ENCODE measurements around the gene CDK15. TPM values are rescaled to one million over a fixed set of nuclear protein-coding genes. Genes with fewer than 3 reads are reported as not detected.
"Not testable (repeated sequence)": the region's sequence is repeated elsewhere in the genome, so short reads cannot be mapped to it uniquely, and the experiment has no call there.

CDK15 gene
- total and polyA plus RNA-seq, 3 experiments from 2014 or later: not detected

DNA sequence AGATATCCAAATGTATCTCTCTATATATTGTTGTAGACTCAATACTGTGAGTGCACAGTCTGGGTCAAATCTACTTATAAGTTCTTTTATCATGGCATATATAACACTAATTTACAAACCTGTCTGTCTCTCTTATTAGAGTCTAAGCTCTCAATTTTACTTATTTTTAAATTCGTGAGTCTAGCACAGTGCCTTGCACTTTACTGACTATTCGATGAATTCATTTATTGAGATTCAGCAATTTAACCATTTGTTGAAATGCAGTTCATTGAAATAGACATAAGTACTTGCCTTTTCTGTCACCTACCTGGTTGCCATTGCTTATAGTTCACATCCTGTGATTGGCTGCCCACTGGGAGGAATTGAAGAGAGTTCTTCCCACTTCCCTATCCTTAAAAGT is 15.3 kb upstream of the CDK15 start:
- POLR2A ChIA-PET: no interaction called here
- H3K4me3 ChIP-seq (ENCODE audit: low read length): no peak overlapping the region
- Mint-ChIP-seq H3K27me3 (peaks cover 12 to 15% of the 10 kb centered on the region in 2 donors), H3K27ac (no peak overlapping the region), H3K4me1 (no peaks in the 10 kb centered on the region), H3K4me3 (no peak overlapping the region), H3K36me3 (no peaks in the 10 kb centered on the region), H3K9me3 (no peaks in the 10 kb centered on the region)
- no peak for DNase-seq
- H3K36me3 ChIP-seq (ENCODE audit: insufficient read depth, low read length): no peaks in the 10 kb centered on the region
- no peaks in the 10 kb centered on the region for H3K27me3 ChIP-seq (ENCODE audit: insufficient read depth, low read length, poor library complexity, severe bottlenecking)
- H3K9me3 ChIP-seq (ENCODE audit: low read length): no peaks in the 10 kb centered on the region
- no peak overlapping the region for H3K27ac ChIP-seq (ENCODE audit: low read depth, low read length)
- CTCF ChIA-PET: no interaction called here
- H3K4me1 ChIP-seq (ENCODE audit: insufficient read depth, low read length): no peaks in the 10 kb centered on the region

GRCh38 chr2:201793631-201794030 is 12.7 kb upstream of the CDK15 start:
- Histone ChIP-seq H3K27ac (ENCODE audit: low read depth, low read length) (no peak overlapping the region), H3K4me3 (ENCODE audit: low read length) (no peak overlapping the region), H3K9me3 (ENCODE audit: low read length) (no peaks in the 10 kb centered on the region), H3K36me3 (ENCODE audit: insufficient read depth, low read length) (no peaks in the 10 kb centered on the region), H3K27me3 (ENCODE audit: insufficient read depth, low read length, poor library complexity, severe bottlenecking) (no peaks in the 10 kb centered on the region), H3K4me1 (ENCODE audit: insufficient read depth, low read length) (no peaks in the 10 kb centered on the region)
- no peaks in the 10 kb centered on the region for H3K36me3 Mint-ChIP-seq
- H3K4me1 Mint-ChIP-seq: no peaks in the 10 kb centered on the region
- ChIA-PET POLR2A (no interaction called here), CTCF (no interaction called here)
- H3K27me3 Mint-ChIP-seq: peaks cover 19 to 20% of the 10 kb centered on the region in 2 donors
- no peaks in the 10 kb centered on the region for H3K9me3 Mint-ChIP-seq
- no peak overlapping the region for H3K27ac Mint-ChIP-seq
- H3K4me3 Mint-ChIP-seq: no peak overlapping the region
- DNase-seq: no peak

DNA sequence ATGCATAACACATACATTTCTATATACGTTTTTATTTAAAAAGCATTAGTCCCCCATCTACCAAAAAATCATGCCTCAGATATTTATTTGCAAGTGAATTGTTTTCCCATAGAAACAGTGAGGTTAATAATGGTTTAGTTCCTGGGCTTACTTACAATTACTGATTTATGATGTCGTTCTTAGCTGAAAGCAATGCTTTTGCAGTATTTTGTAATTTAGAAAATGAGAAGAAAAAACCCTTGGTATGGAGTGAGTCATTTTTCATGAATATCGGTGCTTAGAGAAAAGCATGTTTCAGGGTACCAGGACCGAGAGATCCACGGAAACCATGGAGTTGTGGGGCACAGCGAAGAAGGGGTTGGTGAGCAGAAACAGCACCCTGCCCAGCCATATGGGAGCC is 12.0 kb upstream of the CDK15 start:
- no peaks in the 10 kb centered on the region for H3K36me3 ChIP-seq (ENCODE audit: insufficient read depth, low read length)
- CTCF ChIA-PET: no interaction called here
- Mint-ChIP-seq H3K27me3 (peaks cover 20% of the 10 kb centered on the region in 2 donors), H3K27ac (no peak overlapping the region), H3K36me3 (no peaks in the 10 kb centered on the region), H3K4me3 (no peak overlapping the region), H3K9me3 (no peaks in the 10 kb centered on the region), H3K4me1 (no peaks in the 10 kb centered on the region)
- DNase-seq: no peak
- H3K9me3 ChIP-seq (ENCODE audit: low read length): no peaks in the 10 kb centered on the region
- no peak overlapping the region for H3K4me3 ChIP-seq (ENCODE audit: low read length)
- H3K27me3 ChIP-seq (ENCODE audit: insufficient read depth, low read length, poor library complexity, severe bottlenecking): no peaks in the 10 kb centered on the region
- POLR2A ChIA-PET: no interaction called here
- H3K4me1 ChIP-seq (ENCODE audit: insufficient read depth, low read length): no peaks in the 10 kb centered on the region
- no peak overlapping the region for H3K27ac ChIP-seq (ENCODE audit: low read depth, low read length)

DNA sequence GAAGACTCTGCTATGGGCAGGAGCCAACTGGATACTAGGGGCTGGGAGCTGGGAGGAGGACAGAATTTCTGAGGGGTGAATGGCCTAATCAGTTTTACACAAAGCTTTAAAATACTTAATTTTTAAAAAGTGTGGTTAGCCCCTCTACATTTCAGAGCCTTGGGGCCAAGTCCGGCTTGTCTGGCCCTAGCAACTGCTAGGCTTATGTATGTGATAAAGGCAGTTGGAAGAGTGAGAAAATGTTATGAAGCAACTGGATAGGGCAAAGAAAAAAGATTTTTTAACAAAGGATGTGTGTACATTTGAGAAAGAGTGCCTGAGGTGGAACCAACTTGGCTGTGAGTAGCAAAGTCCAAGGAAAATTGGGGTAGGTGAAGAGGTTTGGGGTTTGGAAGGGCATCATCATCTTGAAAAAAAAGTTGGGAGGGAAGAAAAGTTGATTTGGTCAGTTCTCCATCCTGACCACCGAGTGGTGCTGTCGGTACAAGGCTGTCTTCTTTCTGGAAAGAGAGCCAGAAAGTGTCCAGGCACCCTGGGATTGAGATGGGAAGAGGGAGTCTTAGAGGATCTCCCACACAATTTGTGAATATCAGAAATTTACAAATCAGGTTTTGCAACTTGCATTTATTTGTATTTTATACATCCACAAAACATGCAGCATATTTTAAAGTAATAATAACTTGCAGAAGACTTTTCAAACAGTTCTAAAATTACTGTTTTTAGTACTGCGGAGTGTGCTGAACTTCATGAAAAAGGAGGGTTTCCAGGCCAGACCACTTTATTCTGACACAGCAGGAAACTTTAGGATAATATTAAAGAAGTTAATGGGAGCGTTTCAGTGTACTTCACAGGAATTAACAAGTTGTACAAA is 10.5 kb upstream of the CDK15 start:
- DNase-seq: no peak

GRCh38 chr2:201796478-201796865 is 9.9 kb upstream of the CDK15 start:
- H3K4me1 ChIP-seq (ENCODE audit: insufficient read depth, low read length): no peaks in the 10 kb centered on the region
- no peaks in the 10 kb centered on the region for H3K27me3 ChIP-seq (ENCODE audit: insufficient read depth, low read length, poor library complexity, severe bottlenecking)
- Mint-ChIP-seq H3K36me3 (no peaks in the 10 kb centered on the region), H3K27me3 (peaks cover 23 to 27% of the 10 kb centered on the region in 2 donors), H3K4me1 (no peaks in the 10 kb centered on the region), H3K27ac (no peak overlapping the region), H3K9me3 (no peaks in the 10 kb centered on the region), H3K4me3 (no peak overlapping the region)
- POLR2A ChIA-PET: no interaction called here
- H3K27ac ChIP-seq (ENCODE audit: low read depth, low read length): no peak overlapping the region
- CTCF ChIA-PET: no interaction called here
- no peak for DNase-seq
- H3K9me3 ChIP-seq (ENCODE audit: low read length): no peaks in the 10 kb centered on the region
- no peak overlapping the region for H3K4me3 ChIP-seq (ENCODE audit: low read length)
- H3K36me3 ChIP-seq (ENCODE audit: insufficient read depth, low read length): no peaks in the 10 kb centered on the region

More for the DNA sequence above, 10.5 kb upstream of the CDK15 start:
- Mint-ChIP-seq H3K9me3 (no peaks in the 10 kb centered on the region), H3K27ac (no peak overlapping the region), H3K27me3 (peaks cover 23 to 24% of the 10 kb centered on the region in 2 donors), H3K4me3 (no peak overlapping the region), H3K4me1 (no peaks in the 10 kb centered on the region), H3K36me3 (no peaks in the 10 kb centered on the region)
- no peaks in the 10 kb centered on the region for H3K36me3 ChIP-seq (ENCODE audit: insufficient read depth, low read length)
- POLR2A ChIA-PET: no interaction called here
- H3K27me3 ChIP-seq (ENCODE audit: insufficient read depth, low read length, poor library complexity, severe bottlenecking): no peaks in the 10 kb centered on the region
- H3K27ac ChIP-seq (ENCODE audit: low read depth, low read length): no peak overlapping the region
- H3K9me3 ChIP-seq (ENCODE audit: low read length): no peaks in the 10 kb centered on the region
- H3K4me3 ChIP-seq (ENCODE audit: low read length): no peak overlapping the region
- H3K4me1 ChIP-seq (ENCODE audit: insufficient read depth, low read length): no peaks in the 10 kb centered on the region
- CTCF ChIA-PET: no interaction called here

GRCh38 chr2:201797175-201797840 is 9.0 kb upstream of the CDK15 start:
- H3K9me3 Mint-ChIP-seq: no peaks in the 10 kb centered on the region
- H3K9me3 ChIP-seq (ENCODE audit: low read length): no peaks in the 10 kb centered on the region
- H3K4me1 Mint-ChIP-seq: no peaks in the 10 kb centered on the region
- H3K4me1 ChIP-seq (ENCODE audit: insufficient read depth, low read length): no peaks in the 10 kb centered on the region
- H3K4me3 Mint-ChIP-seq: no peak overlapping the region
- no peak for DNase-seq
- CTCF ChIA-PET: no interaction called here
- H3K36me3 Mint-ChIP-seq: no peaks in the 10 kb centered on the region
- H3K27ac ChIP-seq (ENCODE audit: low read depth, low read length): no peak overlapping the region
- no peak overlapping the region for H3K4me3 ChIP-seq (ENCODE audit: low read length)
- POLR2A ChIA-PET: no interaction called here
- H3K27ac Mint-ChIP-seq: no peak overlapping the region
- peaks cover 19 to 25% of the 10 kb centered on the region in 2 donors for H3K27me3 Mint-ChIP-seq
- H3K27me3 ChIP-seq (ENCODE audit: insufficient read depth, low read length, poor library complexity, severe bottlenecking): no peaks in the 10 kb centered on the region
- no peaks in the 10 kb centered on the region for H3K36me3 ChIP-seq (ENCODE audit: insufficient read depth, low read length)

GRCh38 chr2:201798252-201798913 is 8.0 kb upstream of the CDK15 start:
- Mint-ChIP-seq H3K4me3 (no peak overlapping the region), H3K27ac (no peak overlapping the region), H3K27me3 (peaks cover 20 to 29% of the 10 kb centered on the region in 2 donors), H3K36me3 (no peaks in the 10 kb centered on the region), H3K4me1 (no peaks in the 10 kb centered on the region), H3K9me3 (no peaks in the 10 kb centered on the region)
- Histone ChIP-seq H3K36me3 (ENCODE audit: insufficient read depth, low read length) (no peaks in the 10 kb centered on the region), H3K4me3 (ENCODE audit: low read length) (no peak overlapping the region), H3K27ac (ENCODE audit: low read depth, low read length) (no peak overlapping the region), H3K27me3 (ENCODE audit: insufficient read depth, low read length, poor library complexity, severe bottlenecking) (no peaks in the 10 kb centered on the region), H3K9me3 (ENCODE audit: low read length) (no peaks in the 10 kb centered on the region), H3K4me1 (ENCODE audit: insufficient read depth, low read length) (no peaks in the 10 kb centered on the region)
- ChIA-PET POLR2A (no interaction called here), CTCF (no interaction called here)
- DNase-seq: no peak

DNA sequence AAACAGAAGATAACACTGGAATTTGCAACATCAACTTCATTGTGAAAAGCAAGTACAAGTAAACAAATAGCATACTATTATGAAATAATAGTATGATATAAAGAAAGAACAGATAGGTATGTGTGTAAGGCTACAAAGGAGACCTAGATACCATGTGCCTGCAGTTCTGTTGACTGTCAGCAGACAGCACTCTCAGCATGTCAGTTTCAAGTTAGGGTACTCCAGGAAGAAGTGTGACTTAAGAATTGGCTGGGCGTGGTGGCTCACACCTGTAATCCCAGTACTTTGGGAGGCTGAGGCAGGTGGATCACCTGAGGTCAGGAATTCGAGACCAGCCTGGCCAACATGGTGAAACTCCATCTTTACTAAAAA is 7.4 kb upstream of the CDK15 start:
- POLR2A ChIA-PET, H3K27ac Mint-ChIP-seq, H3K4me1 Mint-ChIP-seq: not testable (repeated sequence)

More for the DNA sequence above, 7.4 kb upstream of the CDK15 start:
- H3K4me3 Mint-ChIP-seq; H3K27ac ChIP-seq (ENCODE audit: low read depth, low read length); CTCF ChIA-PET; H3K36me3 Mint-ChIP-seq; H3K9me3 Mint-ChIP-seq; H3K4me3 ChIP-seq (ENCODE audit: low read length); DNase-seq; H3K27me3 ChIP-seq (ENCODE audit: insufficient read depth, low read length, poor library complexity, severe bottlenecking); H3K4me1 ChIP-seq (ENCODE audit: insufficient read depth, low read length); H3K36me3 ChIP-seq (ENCODE audit: insufficient read depth, low read length); H3K9me3 ChIP-seq (ENCODE audit: low read length): not testable (repeated sequence)
- peaks cover 21 to 29% of the 10 kb centered on the region in 2 donors for H3K27me3 Mint-ChIP-seq

Data from CD8-positive, alpha-beta memory T cell (primary cell).